HG02763 (cell line): ENCODE data around the gene ACAP1.

Experiments
- ATAC-seq: cut with Tn5 transposase; IDR thresholded peaks from one replicate; pipeline ENCODE4 v1.9.1; 2021; ENCODE audit warnings: mild to moderate bottlenecking, moderate library complexity; ENCODE audit not compliant: unreplicated experiment

Gene ACAP1

DNA sequence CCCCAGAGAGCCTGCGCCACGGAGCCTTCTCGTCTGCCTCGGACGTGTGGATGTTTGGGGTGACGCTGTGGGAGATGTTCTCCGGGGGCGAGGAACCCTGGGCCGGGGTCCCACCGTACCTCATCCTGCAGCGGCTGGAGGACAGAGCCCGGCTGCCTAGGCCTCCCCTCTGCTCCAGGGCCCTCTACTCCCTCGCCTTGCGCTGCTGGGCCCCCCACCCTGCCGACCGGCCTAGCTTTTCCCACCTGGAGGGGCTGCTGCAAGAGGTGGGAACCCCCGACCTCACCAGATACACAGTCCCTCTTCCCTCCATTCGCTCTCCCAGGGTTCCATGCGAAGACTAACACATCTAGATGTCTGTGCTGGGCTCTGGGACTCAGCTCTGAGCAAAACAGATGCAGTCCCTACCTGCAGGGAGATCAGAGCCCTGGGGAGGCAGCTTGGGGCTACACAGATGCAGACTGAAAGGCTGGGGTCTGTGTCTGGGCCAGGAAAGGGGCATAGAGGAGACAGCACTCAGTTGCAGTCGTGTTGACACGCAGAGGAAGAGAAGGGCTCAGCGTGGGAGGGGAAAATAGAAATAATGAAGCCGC lies 48.3 kb downstream of the ACAP1 start:
- ATAC-seq: no peak

DNA sequence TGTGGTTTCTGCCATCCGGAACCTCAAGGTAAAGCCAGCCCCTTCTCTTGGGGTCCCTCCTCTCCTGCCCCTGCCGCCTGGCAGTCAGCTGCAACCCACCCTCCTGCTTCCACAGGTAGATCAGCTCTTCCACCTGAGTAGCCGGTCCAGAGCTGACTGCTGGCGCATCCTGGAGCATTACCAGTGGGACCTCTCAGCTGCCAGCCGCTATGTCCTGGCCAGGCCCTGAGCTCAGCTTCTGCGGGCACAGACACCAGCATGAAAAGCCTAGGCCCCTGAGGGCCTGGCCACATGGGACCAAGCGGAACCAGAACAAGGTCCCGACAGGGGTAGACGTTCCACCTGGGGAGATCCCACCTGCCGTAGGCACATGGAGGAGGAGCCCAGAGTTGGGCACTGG lies 52.5 kb downstream of the ACAP1 start:
- no peak for ATAC-seq

DNA sequence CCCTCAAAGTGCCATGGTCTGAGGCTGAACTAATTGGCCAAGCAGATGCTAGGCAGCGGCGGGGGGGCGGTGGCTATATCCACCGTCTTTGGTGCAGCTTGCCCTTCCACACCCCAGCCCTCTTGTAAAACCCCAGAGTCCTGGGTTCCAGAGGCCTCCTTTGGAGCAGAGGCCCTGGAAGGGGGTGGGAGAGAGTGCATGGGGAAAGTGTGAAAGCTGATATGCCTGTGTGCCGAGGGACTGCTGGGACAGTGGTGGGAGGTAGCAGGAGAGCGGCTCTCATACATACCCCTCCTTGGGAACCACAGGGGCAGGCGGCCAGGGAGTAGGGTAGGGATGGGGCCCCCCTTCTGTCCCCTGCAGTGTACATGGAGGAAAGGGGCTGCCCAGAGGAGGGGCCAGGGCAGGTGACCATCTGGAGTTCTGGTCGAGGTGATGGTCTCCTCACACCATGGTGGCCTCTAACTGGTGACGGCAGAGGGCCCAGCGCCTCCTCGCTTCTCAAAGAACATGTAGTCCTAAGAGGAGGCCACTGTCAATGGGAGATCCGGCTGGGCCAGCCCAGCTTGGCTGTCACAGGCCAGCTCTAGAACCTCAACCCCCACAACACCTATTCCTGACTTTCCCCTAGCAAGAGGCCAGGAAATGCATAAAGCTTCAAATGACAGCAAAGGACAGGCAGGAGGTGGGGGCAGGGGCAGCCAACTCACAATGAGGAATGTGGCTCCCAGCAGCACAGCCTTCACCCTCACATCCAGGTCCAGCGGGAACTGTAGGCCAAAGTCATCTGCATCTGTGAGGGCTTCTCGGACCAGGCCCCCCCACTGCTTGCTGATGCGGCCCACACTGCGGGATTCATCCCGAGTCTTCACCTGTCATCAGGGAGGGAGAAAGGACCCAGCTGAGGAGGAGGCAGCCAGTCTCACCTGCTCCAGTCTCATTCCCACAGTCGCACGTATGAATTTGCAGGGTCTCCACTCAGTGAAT lies 53.9 kb downstream of the ACAP1 start:
- ATAC-seq: no peak

DNA sequence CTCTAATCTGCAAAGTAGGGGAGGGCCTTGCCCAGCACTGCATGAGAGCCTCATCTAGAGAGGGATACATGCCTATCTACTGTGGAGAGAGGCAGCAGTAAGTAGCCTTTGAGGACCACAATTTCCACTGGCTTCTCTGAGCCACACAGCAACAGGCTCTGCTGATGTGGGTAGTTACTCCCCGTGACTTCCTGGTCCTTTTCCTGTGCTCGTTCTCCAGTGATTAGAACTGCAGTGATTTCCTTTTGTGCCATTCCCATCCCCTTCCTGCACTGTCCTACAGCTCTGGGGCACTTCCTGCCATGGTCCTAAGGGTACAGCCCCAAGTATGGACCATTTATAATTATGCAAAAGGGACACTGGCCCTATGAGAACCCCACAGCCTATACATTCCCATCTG lies 55.0 kb downstream of the ACAP1 start:
- no peak for ATAC-seq

DNA sequence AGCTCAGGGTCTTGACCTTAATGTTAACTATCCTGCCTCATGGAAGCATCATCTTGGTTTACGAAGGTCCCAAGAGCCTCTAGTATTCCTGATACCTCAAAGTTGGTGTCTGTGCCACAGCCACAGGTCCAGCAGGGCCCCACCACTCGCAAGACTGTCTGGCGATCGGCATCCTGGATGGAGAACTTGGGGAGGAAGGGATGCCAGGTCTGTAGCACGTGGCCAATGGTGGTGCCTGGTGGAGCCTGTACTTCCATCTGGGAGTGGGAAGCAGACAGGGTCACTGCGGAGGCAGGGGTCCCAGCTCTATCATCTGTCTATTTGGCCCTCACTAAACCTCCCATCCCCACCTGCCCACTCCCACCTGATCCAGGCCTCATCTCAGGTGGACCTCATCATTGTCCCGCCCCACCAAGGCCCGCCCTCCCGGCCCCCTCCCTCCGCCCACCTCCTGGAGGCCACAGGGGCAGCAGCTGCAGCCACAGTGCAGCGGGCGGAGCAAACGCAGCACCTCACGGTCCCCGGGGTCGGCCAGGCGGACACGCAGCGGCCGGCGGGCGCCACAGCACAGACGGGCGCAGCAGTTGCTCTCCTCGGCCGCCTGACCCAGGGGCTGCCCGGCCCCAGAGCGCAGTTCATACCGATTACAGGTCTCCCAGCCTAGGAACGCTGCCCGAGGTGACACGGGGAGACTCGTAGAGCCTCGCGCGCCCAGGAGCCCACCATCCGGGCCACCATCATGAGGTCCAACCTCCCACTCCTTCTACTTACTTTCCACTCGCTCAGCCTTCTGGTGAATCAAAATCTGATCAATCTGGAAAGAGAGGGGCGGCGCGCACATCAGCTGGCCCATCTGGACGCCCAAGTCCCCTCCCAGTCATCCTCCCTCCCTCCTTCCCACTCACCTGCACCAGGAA lies 56.6 kb downstream of the ACAP1 start:
- no peak for ATAC-seq

DNA sequence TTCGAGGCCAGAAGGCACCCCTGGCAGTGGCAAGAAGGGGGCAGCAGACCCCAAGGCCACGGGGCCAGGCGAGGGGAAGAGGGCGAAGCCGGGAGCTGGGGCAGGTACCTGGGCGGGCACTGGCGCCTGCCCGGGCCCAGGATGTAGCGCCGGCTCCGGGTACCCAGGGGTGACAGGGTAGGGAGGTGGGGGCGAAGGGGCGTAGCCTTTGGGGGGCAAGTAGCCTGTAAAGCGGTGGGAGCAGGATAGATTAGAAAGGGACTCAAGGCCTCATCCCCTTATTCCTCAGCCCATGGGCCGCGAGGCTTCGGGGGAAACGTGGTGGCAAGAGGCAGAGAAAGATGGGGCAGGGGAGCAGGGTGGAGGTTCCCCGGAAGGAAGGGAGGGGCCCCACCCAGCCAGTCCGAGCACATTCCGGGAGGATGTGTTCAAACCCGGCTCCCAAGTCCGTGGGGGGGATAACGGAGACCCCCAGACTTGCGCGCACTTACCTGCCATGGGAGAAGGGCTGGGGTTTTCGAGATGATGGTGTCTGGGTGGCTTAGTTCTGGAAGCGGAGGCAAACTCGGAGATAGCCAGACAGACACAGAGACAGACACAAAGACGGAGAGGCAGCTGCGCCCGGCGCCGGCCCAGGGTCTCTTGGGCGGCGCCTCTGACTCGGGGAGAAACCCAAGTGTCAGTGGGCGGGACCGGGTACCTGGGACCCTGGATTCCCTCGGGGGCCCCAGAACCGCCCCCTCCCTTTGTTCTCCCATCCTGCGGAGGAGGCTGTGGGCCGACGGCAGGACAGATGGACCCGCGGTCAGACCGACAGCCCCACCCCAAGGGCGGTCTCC lies 57.5 kb downstream of the ACAP1 start:
- peak; percentile 48 for ATAC-seq

DNA sequence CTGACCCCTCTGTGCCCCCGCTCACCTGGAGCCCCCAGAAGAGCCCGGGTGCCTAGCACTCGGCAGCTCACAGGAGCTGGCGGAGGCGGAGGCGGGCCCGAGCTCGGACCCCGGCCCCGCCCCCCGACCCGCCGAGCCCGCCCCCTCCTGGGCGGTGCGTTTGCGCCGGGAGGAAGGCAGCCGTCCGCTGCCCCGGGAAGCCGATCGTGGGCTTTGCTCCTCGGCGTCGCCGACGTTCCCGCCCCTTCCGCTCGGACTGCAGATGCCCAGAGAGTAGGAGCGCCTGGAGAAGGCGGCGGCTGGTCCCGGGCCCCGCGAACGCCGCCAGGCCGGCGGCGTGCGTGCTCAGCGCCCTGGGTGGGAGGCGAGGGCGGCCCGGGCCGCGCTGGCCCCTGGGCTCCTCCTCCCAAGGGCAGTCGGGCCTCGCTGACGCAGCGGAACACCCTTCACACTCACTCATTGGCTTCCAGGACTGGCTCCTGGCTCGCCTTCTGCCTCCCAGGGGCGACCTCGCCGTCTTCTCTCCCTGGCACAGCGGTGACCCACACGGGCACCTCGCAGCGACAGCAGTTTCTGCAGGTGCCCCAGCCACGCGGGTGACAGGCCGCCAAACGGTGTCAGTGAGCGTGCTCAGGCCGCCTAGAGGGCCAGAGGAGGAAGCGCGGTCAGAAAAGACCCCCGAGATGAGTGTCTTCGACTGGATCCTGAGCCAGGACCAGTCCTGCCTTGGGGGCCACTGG lies 58.3 kb downstream of the ACAP1 start, which contains the start of gene PLSCR3:
PLSCR3 (minus strand) TSS at position 74 of the 740 bp plus-strand sequence. CDS start 415 bp downstream, outside the sequence.
- peak; percentile 72 for ATAC-seq

DNA sequence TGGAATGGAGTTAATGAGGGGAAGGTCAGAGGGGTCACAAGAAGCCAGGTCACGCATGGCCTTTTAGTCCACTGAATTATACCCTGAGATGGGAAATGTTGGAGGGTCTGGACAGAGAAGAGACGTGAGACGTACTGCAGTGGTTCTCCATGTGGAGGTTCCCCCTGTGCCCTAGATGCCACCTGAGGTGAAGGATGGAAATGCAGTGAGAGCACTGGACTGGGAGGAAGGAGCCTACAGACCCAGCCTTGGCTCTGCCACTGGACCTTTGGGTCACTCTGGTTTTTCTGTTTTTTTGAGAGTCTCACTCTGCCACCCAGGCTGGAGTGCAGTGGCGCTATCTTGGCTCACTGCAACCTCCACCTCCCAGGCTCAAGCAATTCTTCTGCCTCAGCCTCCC lies 59.8 kb downstream of the ACAP1 start:
- ATAC-seq: no peak

DNA sequence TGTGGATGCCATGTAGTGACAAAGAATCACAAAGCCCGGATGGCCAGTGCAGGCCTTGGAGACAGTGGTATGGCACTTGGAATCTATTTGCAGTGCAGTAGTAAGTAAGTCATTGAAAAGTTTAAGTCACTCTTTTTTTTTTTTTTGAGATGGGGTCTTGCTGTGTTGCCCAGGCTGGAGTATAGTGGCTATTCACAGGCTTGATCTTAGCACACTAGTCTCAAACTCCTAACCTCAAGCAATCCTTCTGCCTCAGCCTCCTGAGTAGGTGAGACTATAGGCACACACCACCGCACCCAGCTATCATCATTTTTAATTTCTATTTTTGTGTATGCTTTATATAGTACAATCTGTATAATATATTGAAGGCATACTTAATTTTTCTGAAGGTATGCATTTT lies 62.3 kb downstream of the ACAP1 start:
- no peak for ATAC-seq
